Uterus (tissue), 4 donors: ENCODE data around the gene TMEM130. TPM values are rescaled to one million over a fixed set of nuclear protein-coding genes. Genes with fewer than 3 reads are reported as not detected.

ENCODE experiments used
- DNase-seq, 2 donors: peaks; one replicate each; pipeline ENCODE4 v3.0.0-alpha.2; 2019 to 2020
- H3K27ac ChIP-seq, 2 donors: fragments of 200-600 bp; sonication (generic); 1 replicate in 1 of 2; 2 replicates in 1 of 2; pipeline ENCODE4 v1.5.1; 2016 to 2018
- H3K27me3 ChIP-seq, 2 donors: fragments of 200-600 bp; sonication (generic); one replicate each; pipeline ENCODE4 v1.5.1; 2018 to 2019; ENCODE audit warnings: control low read depth in 1 of 2
- H3K36me3 ChIP-seq, 2 donors: fragments of 200-600 bp; sonication (generic); one replicate each; pipeline ENCODE4 v1.5.1; 2019; ENCODE audit warnings: control low read depth in 1 of 2
- H3K4me1 ChIP-seq, 2 donors: fragments of 200-600 bp; sonication (generic); one replicate each; pipeline ENCODE4 v1.5.1; 2018 to 2019; ENCODE audit warnings: control low read depth in 1 of 2
- H3K4me3 ChIP-seq, 2 donors: fragments of 200-600 bp; sonication (generic); 1 replicate in 1 of 2; 2 replicates in 1 of 2; pipeline ENCODE4 v1.5.1; 2018 to 2019; ENCODE audit warnings: mild to moderate bottlenecking in 1 of 2
- H3K9me3 ChIP-seq, 2 donors: fragments of 200-600 bp; sonication (generic); one replicate each; pipeline ENCODE4 v1.5.1; 2019; ENCODE audit warnings: control low read depth in 1 of 2
- CTCF ChIP-seq, 4 experiments: fragments of 200-600 bp in 2 of 4; fragments of 450-650 bp in 2 of 4; sonication (generic) in 2 of 4; IDR thresholded peaks; one replicate each; pipeline ENCODE4 v1.5.1; 2016 to 2019; ENCODE audit warnings: antibody characterized with exemption in 4 of 4, mild to moderate bottlenecking in 2 of 4, moderate library complexity in 1 of 4
- POLR2A ChIP-seq, 2 donors: fragments of 450-650 bp; IDR thresholded peaks; one replicate each; pipeline ENCODE4 v1.6.1; 2016; ENCODE audit warnings: antibody characterized with exemption in 2 of 2, mild to moderate bottlenecking in 1 of 2, moderate library complexity in 1 of 2
- intact Hi-C: fragments of 100-400 bp; cut with DNase I; formaldehyde crosslinking; loops from one replicate; pipeline ENCODE4 v1.15.1; 2023; ENCODE audit warnings: low total_unique reads
- total RNA-seq, 4 donors: library from RNA; depleted of rRNA in 3 of 4; stranded (reverse); fragments of >200 nt in 3 of 4; gene quantifications; one replicate each; pipeline versions ENCODE4 v1.1.0 to v1.2.4, GENCODE V29; 2014 to 2023
- donor health status: DM: yes; HTN: yes; CAD: no.

TMEM130 gene
- total RNA-seq, 4 donors from 2014 or later, result 3.5 to 3.9 TPM; not detected in 2

GRCh38 chr7:98830972-98831548, 38.8 kb downstream of the TMEM130 start:
- TF ChIP-seq POLR2A (IDR thresholded peaks at IDR 0.05), result no peak
- no peak for TF ChIP-seq CTCF (IDR thresholded peaks at IDR 0.05)
- H3K27me3 ChIP-seq, result no peaks in the 10 kb centered on the region

GRCh38 chr7:98828368-98828767, 41.4 kb downstream of the TMEM130 start:
- TF ChIP-seq CTCF (IDR thresholded peaks at IDR 0.05) (no peak), POLR2A (IDR thresholded peaks at IDR 0.05) (no peak)
- Histone ChIP-seq H3K36me3 (no peaks in the 10 kb centered on the region), H3K27ac (no peak overlapping the region), H3K27me3 (no peaks in the 10 kb centered on the region), H3K9me3 (no peaks in the 10 kb centered on the region), H3K4me3 (no peak overlapping the region), H3K4me1 (no peaks in the 10 kb centered on the region)
- intact Hi-C loops, result no loop called here
- DNase-seq, result no peak

More at GRCh38 chr7:98830972-98831548, 38.8 kb downstream of the TMEM130 start:
- Histone ChIP-seq H3K4me3 (no peak overlapping the region), H3K9me3 (no peaks in the 10 kb centered on the region), H3K27ac (no peak overlapping the region), H3K4me1 (no peaks in the 10 kb centered on the region), H3K36me3 (no peaks in the 10 kb centered on the region)
- no peak for DNase-seq
- intact Hi-C loops, result no loop called here

GRCh38 chr7:98827258-98827657, 42.6 kb downstream of the TMEM130 start:
- Histone ChIP-seq H3K9me3 (no peaks in the 10 kb centered on the region), H3K27ac (no peak overlapping the region), H3K27me3 (no peaks in the 10 kb centered on the region), H3K4me3 (no peak overlapping the region), H3K36me3 (no peaks in the 10 kb centered on the region), H3K4me1 (no peaks in the 10 kb centered on the region)
- no peak for DNase-seq
- intact Hi-C loops, result no loop called here
- TF ChIP-seq POLR2A (IDR thresholded peaks at IDR 0.05), result no peak
- no peak for TF ChIP-seq CTCF (IDR thresholded peaks at IDR 0.05)

GRCh38 chr7:98826811-98827231, 43.0 kb downstream of the TMEM130 start:
- TF ChIP-seq POLR2A (IDR thresholded peaks at IDR 0.05) (no peak), CTCF (IDR thresholded peaks at IDR 0.05) (peak in 1 of 4 experiments; percentile 22)
- no peaks in the 10 kb centered on the region for H3K27me3 ChIP-seq
- no peak overlapping the region for H3K4me3 ChIP-seq

GRCh38 chr7:98826387-98826786, 43.4 kb downstream of the TMEM130 start:
- Histone ChIP-seq H3K36me3 (no peaks in the 10 kb centered on the region), H3K9me3 (no peaks in the 10 kb centered on the region), H3K4me1 (no peaks in the 10 kb centered on the region), H3K27ac (no peak overlapping the region), H3K4me3 (no peak overlapping the region), H3K27me3 (no peaks in the 10 kb centered on the region)
- no peak for TF ChIP-seq CTCF (IDR thresholded peaks at IDR 0.05)
- no peak for TF ChIP-seq POLR2A (IDR thresholded peaks at IDR 0.05)
- no peak for DNase-seq
- intact Hi-C loops, result no loop called here

More at GRCh38 chr7:98826811-98827231, 43.0 kb downstream of the TMEM130 start:
- intact Hi-C loops, result no loop called here
- Histone ChIP-seq H3K36me3 (no peaks in the 10 kb centered on the region), H3K27ac (no peak overlapping the region), H3K9me3 (no peaks in the 10 kb centered on the region), H3K4me1 (no peaks in the 10 kb centered on the region)
- peak in 1 of 2 donors; percentile 48 for DNase-seq
